Nephron progenitor cell (in vitro differentiated cells): ENCODE data around the gene RCBTB1.
A peak's percentile ranks its signal among the peaks of the same experiment; 100 is the strongest.
"Not testable (repeated sequence)": the region's sequence is repeated elsewhere in the genome, so short reads cannot be mapped to it uniquely, and the experiment has no call there.

ENCODE experiments used
- DNase-seq: peaks from one replicate; pipeline ENCODE4 v3.0.0; 2021
- H3K27ac Mint-ChIP-seq: 2 replicates; pipeline ENCODE4 v1.8.0; 2021; ENCODE audit warnings: mild to moderate bottlenecking, moderate library complexity, mixed read lengths
- H3K27me3 Mint-ChIP-seq: 2 replicates; pipeline ENCODE4 v1.8.0; 2021; ENCODE audit warnings: mild to moderate bottlenecking, low read depth, mixed read lengths; ENCODE audit not compliant: poor library complexity
- H3K36me3 Mint-ChIP-seq: 2 replicates; pipeline ENCODE4 v1.8.0; 2021; ENCODE audit warnings: low read depth, mixed read lengths
- H3K4me1 Mint-ChIP-seq: 2 replicates; pipeline ENCODE4 v1.8.0; 2021; ENCODE audit warnings: mixed read lengths
- H3K4me3 Mint-ChIP-seq: 2 replicates; pipeline ENCODE4 v1.8.0; 2021; ENCODE audit warnings: mild to moderate bottlenecking, moderate library complexity, mixed read lengths
- H3K9me3 Mint-ChIP-seq: 2 replicates; pipeline ENCODE4 v1.8.0; 2021; ENCODE audit warnings: mild to moderate bottlenecking, moderate library complexity, mixed read lengths
- CTCF ChIP-seq: fragments of 200-600 bp; sonication (generic); IDR thresholded peaks from 2 replicates; pipeline ENCODE4 v1.5.0; 2021; ENCODE audit warnings: antibody characterized with exemption

Gene RCBTB1

GRCh38 chr13:49620170-49620621 is 34.8 kb upstream of the RCBTB1 start:
- TF ChIP-seq CTCF: no peak
- H3K4me3 Mint-ChIP-seq: no peak overlapping the region
- no peaks in the 10 kb centered on the region for H3K36me3 Mint-ChIP-seq
- H3K27me3 Mint-ChIP-seq: peaks cover 3% of the 10 kb centered on the region
- peaks cover 4% of the 10 kb centered on the region for H3K4me1 Mint-ChIP-seq
- DNase-seq: no peak
- no peak overlapping the region for H3K27ac Mint-ChIP-seq
- no peaks in the 10 kb centered on the region for H3K9me3 Mint-ChIP-seq

GRCh38 chr13:49616676-49617065 is 31.3 kb upstream of the RCBTB1 start:
- Mint-ChIP-seq H3K4me1 (peaks cover 4% of the 10 kb centered on the region), H3K4me3 (no peak overlapping the region), H3K9me3 (peaks cover 8% of the 10 kb centered on the region)

GRCh38 chr13:49615836-49616675 is 30.7 kb upstream of the RCBTB1 start:
- Mint-ChIP-seq H3K27ac (peak overlapping the region; percentile 8), H3K4me3 (no peak overlapping the region), H3K4me1 (peaks cover 4% of the 10 kb centered on the region), H3K9me3 (peaks cover 12% of the 10 kb centered on the region), H3K36me3 (no peaks in the 10 kb centered on the region), H3K27me3 (peaks cover 3% of the 10 kb centered on the region)
- DNase-seq: no peak
- TF ChIP-seq CTCF: no peak

More at GRCh38 chr13:49616676-49617065, 31.3 kb upstream of the RCBTB1 start:
- DNase-seq: no peak
- peak overlapping the region; percentile 8 for H3K27ac Mint-ChIP-seq
- H3K36me3 Mint-ChIP-seq: no peaks in the 10 kb centered on the region
- TF ChIP-seq CTCF: no peak
- H3K27me3 Mint-ChIP-seq: peaks cover 3% of the 10 kb centered on the region

- H3K27ac Mint-ChIP-seq, H3K4me1 Mint-ChIP-seq, H3K36me3 Mint-ChIP-seq, H3K4me3 Mint-ChIP-seq, H3K27me3 Mint-ChIP-seq, DNase-seq: not testable (repeated sequence)
- peaks cover 12% of the 10 kb centered on the region for H3K9me3 Mint-ChIP-seq
Observed at GRCh38 chr13:49612042-49612441, 26.7 kb upstream of the RCBTB1 start.

GRCh38 chr13:49610176-49610575 is 24.8 kb upstream of the RCBTB1 start:
- Mint-ChIP-seq H3K36me3 (no peaks in the 10 kb centered on the region), H3K4me1 (peaks cover 11% of the 10 kb centered on the region), H3K27me3 (peaks cover 7% of the 10 kb centered on the region), H3K4me3 (no peak overlapping the region), H3K9me3 (peaks cover 12% of the 10 kb centered on the region), H3K27ac (no peak overlapping the region)
- DNase-seq: no peak
- no peak for TF ChIP-seq CTCF

- H3K27me3 Mint-ChIP-seq: peaks cover 7% of the 10 kb centered on the region
- no peak overlapping the region for H3K4me3 Mint-ChIP-seq
- H3K4me1 Mint-ChIP-seq: peaks cover 23% of the 10 kb centered on the region
- no peak for DNase-seq
- H3K27ac Mint-ChIP-seq: no peak overlapping the region
- H3K9me3 Mint-ChIP-seq: peaks cover 12% of the 10 kb centered on the region
- no peak for TF ChIP-seq CTCF
- H3K36me3 Mint-ChIP-seq: no peaks in the 10 kb centered on the region
Observed at GRCh38 chr13:49608651-49609331, 23.4 kb upstream of the RCBTB1 start.
